Keratinocyte (primary cell): ENCODE measurements around the gene BCAR3. TPM values are rescaled to one million over a fixed set of nuclear protein-coding genes. Genes with fewer than 3 reads are reported as not detected.

Experiments used
- DNase-seq: peaks from one replicate; pipeline ENCODE4 v3.0.0-alpha.2; 2011; ENCODE audit warnings: low read depth, missing footprints, low spot score
- FAIRE-seq: peaks from 2 replicates; lab custom pipeline; 2011; peaks lifted over from hg19 to GRCh38; lab: Jason Lieb, UNC
- H2AFZ ChIP-seq: 2 replicates; pipeline ENCODE4 v1.6.0; 2012; ENCODE audit warnings: low read length, control low read depth, inconsistent platforms; ENCODE audit not compliant: control insufficient read depth
- H3K27ac ChIP-seq: 2 replicates; pipeline ENCODE4 v1.5.1; 2011; ENCODE audit warnings: low read length; ENCODE audit not compliant: control insufficient read depth, insufficient read depth
- H3K27me3 ChIP-seq: 3 replicates; pipeline ENCODE4 v1.6.0; 2011; ENCODE audit warnings: low read length; ENCODE audit not compliant: control insufficient read depth, insufficient read depth; ENCODE audit errors: extremely low read depth
- H3K36me3 ChIP-seq, 2 experiments: 2 replicates in 1 of 2; 3 replicates in 1 of 2; pipeline ENCODE4 v1.5.1; 2011; ENCODE audit warnings: low read length in 2 of 2, mild to moderate bottlenecking in 1 of 2; ENCODE audit not compliant: control insufficient read depth in 2 of 2, insufficient read depth in 2 of 2; ENCODE audit errors: extremely low read depth in 1 of 2
- H3K4me1 ChIP-seq: 3 replicates; pipeline ENCODE4 v1.5.1; 2011; ENCODE audit warnings: low read length; ENCODE audit not compliant: control insufficient read depth, insufficient read depth; ENCODE audit errors: extremely low read depth
- H3K4me2 ChIP-seq: 3 replicates; pipeline ENCODE4 v1.6.0; 2011; ENCODE audit warnings: low read depth, low read length; ENCODE audit not compliant: control insufficient read depth, insufficient read depth; ENCODE audit errors: extremely low read depth
- H3K4me3 ChIP-seq, 3 experiments: fragments of 200-600 bp in 1 of 3; sonication (generic) in 1 of 3; 2 replicates in 2 of 3; 3 replicates in 1 of 3; pipeline ENCODE4 v1.5.1; 2011 to 2016; ENCODE audit warnings: low read length in 3 of 3, mild to moderate bottlenecking in 3 of 3, control low read depth in 2 of 3, inconsistent platforms in 1 of 3, low read depth in 1 of 3, mixed read lengths in 1 of 3, mixed run types in 1 of 3, moderate library complexity in 1 of 3; ENCODE audit not compliant: control insufficient read depth in 2 of 3, insufficient read depth in 2 of 3; ENCODE audit errors: extremely low read depth in 1 of 3
- H3K79me2 ChIP-seq: 2 replicates; pipeline ENCODE4 v1.6.0; 2012; ENCODE audit warnings: low read length; ENCODE audit not compliant: control insufficient read depth, insufficient read depth
- H3K9ac ChIP-seq: 3 replicates; pipeline ENCODE4 v1.6.0; 2011; ENCODE audit warnings: low read length; ENCODE audit not compliant: control insufficient read depth, insufficient read depth; ENCODE audit errors: extremely low read depth
- H3K9me1 ChIP-seq: 3 replicates; pipeline ENCODE4 v1.6.0; 2011; ENCODE audit warnings: low read length; ENCODE audit not compliant: control insufficient read depth, insufficient read depth; ENCODE audit errors: extremely low read depth
- H3K9me3 ChIP-seq: 2 replicates; pipeline ENCODE4 v1.5.1; 2012; ENCODE audit warnings: low read depth, low read length; ENCODE audit not compliant: control insufficient read depth
- H4K20me1 ChIP-seq: 3 replicates; pipeline ENCODE4 v1.6.0; 2011; ENCODE audit warnings: low read length; ENCODE audit not compliant: control insufficient read depth, insufficient read depth; ENCODE audit errors: extremely low read depth
- CTCF ChIP-seq, 3 experiments: IDR thresholded peaks in 1 of 3; conservative IDR thresholded peaks in 1 of 3; optimal IDR thresholded peaks in 1 of 3; 2 replicates in 2 of 3; 3 replicates in 1 of 3; pipeline versions ENCODE3 to v1.5.1; 2011; ENCODE audit warnings: low read length in 3 of 3, mild to moderate bottlenecking in 3 of 3, moderate library complexity in 2 of 3, control low read depth in 1 of 3, inconsistent platforms in 1 of 3; ENCODE audit not compliant: insufficient read depth in 2 of 3; ENCODE audit errors: extremely low read depth in 1 of 3
- EZH2 ChIP-seq: IDR thresholded peaks from one replicate; pipeline ENCODE4 v1.6.1; 2012; ENCODE audit warnings: inconsistent platforms, mild to moderate bottlenecking, low read length, moderate library complexity
- dilution Hi-C: fragments of 300-500 bp; cut with MboI; formaldehyde crosslinking; loops from one replicate; pipeline ENCODE4 v1.7.0; 2020; ENCODE audit warnings: low sequenced_read_pairs; ENCODE audit not compliant: extremely low pct_ligation_motif_present
- polyA plus RNA-seq, 5 experiments: library from polyadenylated mRNA; depleted of rRNA in 3 of 5; stranded (reverse) in 3 of 5; stranded (forward) in 1 of 5; unstranded in 1 of 5; fragments of >200 nt; gene quantifications; 1 replicate in 1 of 5; 2 replicates in 3 of 5; 3 replicates in 1 of 5; pipeline versions ENCODE4 v1.2.1 to v1.2.3, GENCODE V29; 2011 to 2012; ENCODE audit warnings: missing spikeins in 2 of 5, low read depth in 1 of 5, low replicate concordance in 1 of 5

Gene BCAR3
- polyA plus RNA-seq, 1 donor (not counting 4 experiments of a cell fraction or from before 2014, with no cell fraction given) = 77.2 TPM

- Histone ChIP-seq H3K36me3 (no peaks in the 10 kb centered on the region), H4K20me1 (no peaks in the 10 kb centered on the region), H2AFZ (no peak overlapping the region), H3K4me1 (no peaks in the 10 kb centered on the region), H3K4me3 (no peak overlapping the region), H3K4me2 (no peak overlapping the region), H3K9me3 (peaks cover 4% of the 10 kb centered on the region), H3K79me2 (no peaks in the 10 kb centered on the region), H3K9ac (no peak overlapping the region), H3K27me3 (no peaks in the 10 kb centered on the region), H3K27ac (no peak overlapping the region), H3K9me1 (no peaks in the 10 kb centered on the region)
- TF ChIP-seq CTCF (optimal IDR thresholded peaks at IDR 0.05 in 1 of 3, IDR thresholded peaks at IDR 0.05 in 1 of 3, conservative IDR thresholded peaks at IDR 0.05 in 1 of 3; ENCODE audit: extremely low read depth in 1 of 3, insufficient read depth in 2 of 3, low read length in 3 of 3) (no peak), EZH2 (no peak)
- dilution Hi-C loops = no loop called here
- no peak for FAIRE-seq
- no peak for DNase-seq
Measured at GRCh38 chr1:93715529-93716126, 34.0 kb upstream of the BCAR3 start.

DNA sequence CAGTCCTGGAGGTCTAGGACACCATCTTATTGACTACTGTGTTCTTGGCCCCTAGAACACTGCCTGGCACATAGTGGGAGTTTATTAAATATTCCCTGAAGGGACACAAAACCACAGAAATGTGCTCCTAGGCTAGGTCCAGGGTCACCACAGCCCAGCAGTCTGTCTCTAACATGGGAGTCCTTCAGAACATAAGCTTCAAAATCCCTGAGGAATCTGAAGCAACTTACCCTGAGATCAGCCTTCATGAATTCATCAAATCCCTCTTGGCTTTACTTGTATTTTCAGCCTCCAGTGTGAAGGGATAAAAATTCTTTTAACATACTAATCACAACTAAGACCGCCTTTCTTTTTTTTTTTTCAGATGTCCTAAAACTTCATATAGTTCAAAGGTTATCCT is 32.7 kb upstream of the BCAR3 start:
- H4K20me1 ChIP-seq = no peaks in the 10 kb centered on the region
- no peak overlapping the region for H3K4me2 ChIP-seq
- no peaks in the 10 kb centered on the region for H3K9me1 ChIP-seq
- H3K4me1 ChIP-seq = no peaks in the 10 kb centered on the region
- DNase-seq (no peak), FAIRE-seq (no peak)
- no peak overlapping the region for H3K27ac ChIP-seq
- H3K4me3 ChIP-seq = no peak overlapping the region
- no peaks in the 10 kb centered on the region for H3K27me3 ChIP-seq
- dilution Hi-C loops = no loop called here
- no peaks in the 10 kb centered on the region for H3K79me2 ChIP-seq
- H3K9ac ChIP-seq = no peak overlapping the region
- no peaks in the 10 kb centered on the region for H3K36me3 ChIP-seq
- H2AFZ ChIP-seq = no peak overlapping the region
- peaks cover 4% of the 10 kb centered on the region for H3K9me3 ChIP-seq
- TF ChIP-seq EZH2 = no peak

- dilution Hi-C loops = no loop called here
- Histone ChIP-seq H3K4me3 (no peak overlapping the region), H3K4me1 (no peaks in the 10 kb centered on the region), H3K27me3 (no peaks in the 10 kb centered on the region), H3K79me2 (no peaks in the 10 kb centered on the region), H2AFZ (no peak overlapping the region), H3K9ac (no peak overlapping the region), H3K9me1 (no peaks in the 10 kb centered on the region), H3K4me2 (no peak overlapping the region), H3K27ac (no peak overlapping the region), H4K20me1 (no peaks in the 10 kb centered on the region), H3K36me3 (no peaks in the 10 kb centered on the region), H3K9me3 (peaks cover 4% of the 10 kb centered on the region)
- TF ChIP-seq CTCF (optimal IDR thresholded peaks at IDR 0.05 in 1 of 3, IDR thresholded peaks at IDR 0.05 in 1 of 3, conservative IDR thresholded peaks at IDR 0.05 in 1 of 3; ENCODE audit: extremely low read depth in 1 of 3, insufficient read depth in 2 of 3, low read length in 3 of 3) = no peak
- no peak for TF ChIP-seq EZH2
- FAIRE-seq (peak; percentile 20), DNase-seq (no peak)
Measured at GRCh38 chr1:93713341-93713740, 31.7 kb upstream of the BCAR3 start.
